NB4 (cell line): ENCODE results near the gene ARFGEF3.

Experiments used
- MYC ChIP-seq: IDR thresholded peaks from 2 replicates; pipeline ENCODE4 v1.6.1; 2011; ENCODE audit warnings: low read depth, low read length
- POLR2A ChIP-seq: IDR thresholded peaks from 2 replicates; pipeline ENCODE4 v1.6.1; 2011; ENCODE audit warnings: mild to moderate bottlenecking; ENCODE audit not compliant: insufficient read length; ENCODE audit errors: extremely low read depth
- TF ChIP-seq, protein P1 (sequence below): IDR thresholded peaks from 2 replicates; pipeline ENCODE4 v1.6.1; 2011; ENCODE audit warnings: low read depth, low read length
- TF ChIP-seq, protein P2 (sequence below): IDR thresholded peaks from one replicate; pipeline ENCODE4 v1.5.1; 2012; ENCODE audit warnings: low read depth, low read length

DNA sequence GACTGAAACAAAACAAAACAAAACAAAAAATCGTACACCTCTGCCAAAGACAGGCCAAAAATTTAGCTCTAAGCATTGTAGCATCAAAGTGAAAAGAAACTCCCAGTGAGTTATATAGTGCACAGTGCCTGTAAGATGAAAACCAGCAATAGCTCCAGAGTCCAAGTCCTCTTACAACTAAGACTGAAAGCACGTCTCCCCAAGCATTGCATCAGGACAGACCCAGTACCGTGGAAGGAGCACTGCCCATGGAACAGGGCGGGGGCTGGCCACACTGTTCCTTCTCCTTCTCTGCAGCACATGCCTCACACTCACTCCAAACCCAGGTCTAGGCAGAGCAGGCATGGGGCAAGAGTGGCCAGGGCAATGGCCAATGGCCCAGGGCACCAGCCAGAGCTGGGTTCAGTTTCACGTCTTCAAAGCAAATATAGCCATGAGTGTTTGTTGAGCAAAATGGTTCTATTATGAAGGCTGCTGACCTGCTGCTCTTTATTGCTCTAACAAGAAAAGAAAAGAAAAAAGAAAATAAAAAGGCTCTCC lies 128.8 kb downstream of the ARFGEF3 start:
- TF ChIP-seq, protein P1, sequence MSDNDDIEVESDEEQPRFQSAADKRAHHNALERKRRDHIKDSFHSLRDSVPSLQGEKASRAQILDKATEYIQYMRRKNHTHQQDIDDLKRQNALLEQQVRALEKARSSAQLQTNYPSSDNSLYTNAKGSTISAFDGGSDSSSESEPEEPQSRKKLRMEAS = no peak
- TF ChIP-seq, protein P2, sequence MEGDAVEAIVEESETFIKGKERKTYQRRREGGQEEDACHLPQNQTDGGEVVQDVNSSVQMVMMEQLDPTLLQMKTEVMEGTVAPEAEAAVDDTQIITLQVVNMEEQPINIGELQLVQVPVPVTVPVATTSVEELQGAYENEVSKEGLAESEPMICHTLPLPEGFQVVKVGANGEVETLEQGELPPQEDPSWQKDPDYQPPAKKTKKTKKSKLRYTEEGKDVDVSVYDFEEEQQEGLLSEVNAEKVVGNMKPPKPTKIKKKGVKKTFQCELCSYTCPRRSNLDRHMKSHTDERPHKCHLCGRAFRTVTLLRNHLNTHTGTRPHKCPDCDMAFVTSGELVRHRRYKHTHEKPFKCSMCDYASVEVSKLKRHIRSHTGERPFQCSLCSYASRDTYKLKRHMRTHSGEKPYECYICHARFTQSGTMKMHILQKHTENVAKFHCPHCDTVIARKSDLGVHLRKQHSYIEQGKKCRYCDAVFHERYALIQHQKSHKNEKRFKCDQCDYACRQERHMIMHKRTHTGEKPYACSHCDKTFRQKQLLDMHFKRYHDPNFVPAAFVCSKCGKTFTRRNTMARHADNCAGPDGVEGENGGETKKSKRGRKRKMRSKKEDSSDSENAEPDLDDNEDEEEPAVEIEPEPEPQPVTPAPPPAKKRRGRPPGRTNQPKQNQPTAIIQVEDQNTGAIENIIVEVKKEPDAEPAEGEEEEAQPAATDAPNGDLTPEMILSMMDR = no peak
- TF ChIP-seq MYC (no peak), POLR2A (no peak)
